HCT116 (cell line): Measurements from ENCODE around the gene TEDC2. TPM values are rescaled to one million over a fixed set of nuclear protein-coding genes. Genes with fewer than 3 reads are reported as not detected.

Experiments used
- ATAC-seq: fragments of 200-7000 bp; cut with Tn5 transposase; 2 replicates; pipeline ENCODE4 v1.9.1; 2020; ENCODE audit warnings: mild to moderate bottlenecking, moderate library complexity
- BruUV-seq: library from RNA; stranded (reverse); fragments of 400-500 nt; replicated peaks from 2 replicates; lab custom pipeline; 2021; lab: Mats Ljungman, UMichigan
- CTCF ChIA-PET: fragments of 300-600 bp; sonication (Branson Sonifier 250); formaldehyde crosslinking; loops from one replicate; lab custom pipeline; 2021; ENCODE audit warnings: antibody characterized with exemption; lab: Charles Lee
- POLR2A ChIA-PET: fragments of 300-600, 350-600 bp; sonication (Branson Sonifier 250); formaldehyde crosslinking; loops from one replicate; lab custom pipeline; 2021; ENCODE audit warnings: antibody characterized with exemption; lab: Charles Lee
- RAD21 ChIA-PET, 2 experiments: fragments of 300-600 bp; sonication (Branson Sonifier 250); formaldehyde crosslinking; loops; one replicate each; lab custom pipeline; 2023; ENCODE audit warnings: low total read pairs in 2 of 2; ENCODE audit not compliant: uncharacterized antibody in 2 of 2, unreplicated experiment in 2 of 2, low non-redundant PET in 1 of 2; lab: Charles Lee
- DNase-seq: peaks from one replicate; pipeline ENCODE4 v3.0.0-alpha.2; 2010; ENCODE audit warnings: low read depth, low spot score
- H2AFZ ChIP-seq: fragments of 200-600 bp; shearing (Covaris generic), sonication (generic); 2 replicates; pipeline ENCODE4 v1.6.1; 2017; ENCODE audit warnings: low read depth, mixed run types, mixed read lengths, antibody characterized with exemption, low read length; ENCODE audit not compliant: poor library complexity, severe bottlenecking
- H3K27ac ChIP-seq: 2 replicates; pipeline ENCODE4 v1.5.1; 2012; ENCODE audit warnings: low read depth, low read length
- H3K27me3 ChIP-seq: fragments of 200-600 bp; sonication (generic); 2 replicates; pipeline ENCODE4 v1.6.1; 2016; ENCODE audit warnings: mixed run types, low read length, mixed read lengths; ENCODE audit not compliant: insufficient read depth
- H3K36me3 ChIP-seq, 2 experiments: fragments of 200-500 bp in 1 of 2; fragments of 200-600 bp in 1 of 2; sonication (Bioruptor generic) in 1 of 2; sonication (generic) in 1 of 2; 2 replicates each; pipeline versions ENCODE4 v1.5.1 to v1.6.1; 2014 to 2016; ENCODE audit warnings: low read length in 2 of 2, inconsistent platforms in 1 of 2, mixed read lengths in 1 of 2, mixed run types in 1 of 2; ENCODE audit not compliant: insufficient read depth in 2 of 2, control insufficient read depth in 1 of 2
- H3K4me1 ChIP-seq, 2 experiments: fragments of 200-600 bp in 1 of 2; sonication (generic) in 1 of 2; 2 replicates each; pipeline versions ENCODE4 v1.5.1 to v1.6.1; 2012 to 2017; ENCODE audit warnings: low read length in 2 of 2, inconsistent platforms in 1 of 2, mild to moderate bottlenecking in 1 of 2, mixed read lengths in 1 of 2, mixed run types in 1 of 2, moderate library complexity in 1 of 2; ENCODE audit not compliant: insufficient read depth in 2 of 2, control insufficient read depth in 1 of 2
- H3K4me2 ChIP-seq: fragments of 200-600 bp; sonication (generic); 2 replicates; pipeline ENCODE4 v1.6.1; 2017; ENCODE audit warnings: mixed run types, low read length, mixed read lengths
- H3K4me3 ChIP-seq, 2 experiments: fragments of 200-600 bp in 1 of 2; sonication (generic) in 1 of 2; replicated peaks in 1 of 2; 2 replicates each; pipeline ENCODE4 v1.5.1; 2011 to 2016; ENCODE audit warnings: low read length in 2 of 2, control low read depth in 1 of 2, low read depth in 1 of 2, mild to moderate bottlenecking in 1 of 2, mixed read lengths in 1 of 2, mixed run types in 1 of 2
- H3K79me2 ChIP-seq: fragments of 200-600 bp; sonication (generic); 2 replicates; pipeline ENCODE4 v1.6.1; 2017; ENCODE audit warnings: mild to moderate bottlenecking, mixed run types, low read length, moderate library complexity, mixed read lengths; ENCODE audit not compliant: insufficient read depth
- H3K9ac ChIP-seq: fragments of 200-600 bp; sonication (generic); 2 replicates; pipeline ENCODE4 v1.6.1; 2016; ENCODE audit warnings: low read length, mixed read lengths
- H3K9me2 ChIP-seq: fragments of 200-600 bp; sonication (generic), shearing (Covaris generic); 2 replicates; pipeline ENCODE4 v1.6.1; 2017; ENCODE audit warnings: mixed run types, mild to moderate bottlenecking, moderate library complexity; ENCODE audit not compliant: insufficient read depth
- H3K9me3 ChIP-seq, 2 experiments: fragments of 200-500 bp in 1 of 2; fragments of 200-600 bp in 1 of 2; sonication (Bioruptor generic) in 1 of 2; sonication (generic) in 1 of 2; 2 replicates each; pipeline ENCODE4 v1.6.1; 2014 to 2017; ENCODE audit warnings: low read length in 2 of 2, mixed read lengths in 2 of 2, inconsistent platforms in 1 of 2, low read depth in 1 of 2, mild to moderate bottlenecking in 1 of 2, mixed run types in 1 of 2, moderate library complexity in 1 of 2; ENCODE audit not compliant: control insufficient read depth in 1 of 2, insufficient read depth in 1 of 2
- H4K20me1 ChIP-seq: fragments of 200-600 bp; sonication (generic), shearing (Covaris generic); 2 replicates; pipeline ENCODE4 v1.6.1; 2017; ENCODE audit warnings: mixed run types, mild to moderate bottlenecking, moderate library complexity; ENCODE audit not compliant: insufficient read depth
- CEBPB ChIP-seq: IDR thresholded peaks from 2 replicates; pipeline ENCODE4 v1.6.1; 2012; ENCODE audit warnings: low read depth
- EGR1 ChIP-seq: IDR thresholded peaks from 2 replicates; pipeline ENCODE4 v1.6.1; 2012; ENCODE audit warnings: low read depth
- ELF1 ChIP-seq: IDR thresholded peaks from 2 replicates; pipeline ENCODE4 v1.6.1; 2012; ENCODE audit warnings: low read depth, borderline replicate concordance
- FOSL1 ChIP-seq: IDR thresholded peaks from 2 replicates; pipeline ENCODE4 v1.6.1; 2012; ENCODE audit warnings: low read depth
- JUND ChIP-seq: IDR thresholded peaks from 2 replicates; pipeline ENCODE4 v1.6.1; 2012
- POLR2A ChIP-seq: IDR thresholded peaks from 2 replicates; pipeline ENCODE4 v1.7.0; 2011; ENCODE audit warnings: borderline replicate concordance; ENCODE audit not compliant: insufficient read depth, insufficient read length; ENCODE audit errors: extremely low read depth
- RAD21 ChIP-seq: IDR thresholded peaks from 2 replicates; pipeline ENCODE4 v1.6.1; 2012; ENCODE audit warnings: low read depth, mild to moderate bottlenecking
- SP1 ChIP-seq: IDR thresholded peaks from 2 replicates; pipeline ENCODE4 v1.6.1; 2012; ENCODE audit warnings: low read depth
- SRF ChIP-seq: IDR thresholded peaks from 2 replicates; pipeline ENCODE4 v1.6.1; 2012; ENCODE audit warnings: low read depth
- ZFX ChIP-seq: fragments of 450-650 bp; IDR thresholded peaks from 2 replicates; pipeline ENCODE4 v1.6.1; 2017
- ZNF274 ChIP-seq: fragments of 200-500 bp; sonication (Bioruptor generic); IDR thresholded peaks from 2 replicates; pipeline ENCODE4 v1.6.1; 2014; ENCODE audit warnings: mild to moderate bottlenecking, low read depth, low read length, inconsistent platforms
- intact Hi-C: fragments of 100-400 bp; cut with micrococcal nuclease; formaldehyde crosslinking; loops from 2 replicates; pipeline ENCODE4 v1.10.0; 2022
- total RNA-seq: library from RNA; stranded (reverse); gene quantifications from one replicate; pipeline ENCODE4 v1.2.1, GENCODE V29; 2021; ENCODE audit not compliant: unreplicated experiment
- TF ChIP-seq, protein P1 (sequence below): IDR thresholded peaks from 2 replicates; pipeline ENCODE4 v1.6.1; 2011; ENCODE audit warnings: mild to moderate bottlenecking, low read length, moderate library complexity; ENCODE audit not compliant: insufficient replicate concordance; ENCODE audit errors: extremely low read depth

TEDC2 gene
- total RNA-seq, 1 experiment from 2014 or later: 26.5 TPM

DNA sequence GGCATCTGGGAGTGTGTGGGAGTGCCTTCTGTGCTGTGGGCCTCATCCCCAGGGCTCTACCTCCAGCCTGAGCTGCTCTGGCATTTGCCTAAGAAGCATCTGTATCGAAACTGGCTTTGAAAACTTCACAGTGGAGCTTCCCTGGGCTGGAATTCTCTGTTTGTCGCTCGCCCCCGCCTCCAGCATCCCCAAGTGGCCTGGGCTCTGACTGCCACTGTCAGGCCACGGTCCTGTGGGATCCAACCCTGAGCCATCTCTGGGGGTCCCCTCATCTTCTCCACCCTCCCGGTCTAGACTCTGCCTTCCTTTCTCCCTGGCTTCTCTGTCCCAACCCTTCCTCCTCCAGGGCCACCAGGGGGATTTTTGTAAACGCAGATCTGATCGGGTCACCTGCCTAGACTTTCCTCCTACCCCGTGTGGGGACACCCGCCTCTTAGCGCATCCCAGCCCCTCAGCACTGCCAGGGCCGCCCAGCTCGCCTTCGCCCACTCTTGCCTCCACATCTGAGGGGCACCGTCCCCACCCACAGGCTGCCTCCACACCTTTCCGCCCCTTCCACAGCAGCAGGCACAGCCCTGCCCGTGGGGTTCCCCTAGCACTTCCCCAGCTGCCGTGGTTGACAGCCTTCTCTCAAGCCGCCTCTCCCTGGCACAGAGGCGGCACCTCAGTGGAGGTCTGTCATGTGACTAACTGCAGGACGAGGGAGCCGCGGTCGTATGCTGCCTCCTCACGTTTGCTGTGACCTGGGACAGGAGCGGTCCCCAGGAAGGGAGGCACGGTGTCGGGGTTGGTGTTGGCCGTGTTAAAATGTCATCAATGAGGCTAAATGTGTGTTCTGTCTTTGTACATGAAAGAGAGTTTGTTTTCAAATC is 27.0 kb downstream of the TEDC2 start:
- Histone ChIP-seq H3K27ac (no peak overlapping the region), H3K4me2 (no peak overlapping the region), H3K4me3 (no peak overlapping the region), H4K20me1 (no peaks in the 10 kb centered on the region), H3K9me3 (no peaks in the 10 kb centered on the region), H3K9ac (no peak overlapping the region), H3K4me1 (no peaks in the 10 kb centered on the region), H3K27me3 (no peaks in the 10 kb centered on the region), H3K36me3 (no peaks in the 10 kb centered on the region; a peak in 1 of 4 replicates), H3K9me2 (no peaks in the 10 kb centered on the region), H2AFZ (no peak overlapping the region), H3K79me2 (peaks cover 14% of the 10 kb centered on the region; the same call in 1 of the 2 replicates)
- no peak for DNase-seq
- no TSS peak for BruUV-seq
- TF ChIP-seq ZNF274 (no peak), FOSL1 (no peak), ELF1 (no peak), SP1 (no peak), JUND (no peak), CEBPB (no peak), EGR1 (no peak), RAD21 (no peak), SRF (no peak), POLR2A (no peak), ZFX (no peak)
- TF ChIP-seq, protein P1, sequence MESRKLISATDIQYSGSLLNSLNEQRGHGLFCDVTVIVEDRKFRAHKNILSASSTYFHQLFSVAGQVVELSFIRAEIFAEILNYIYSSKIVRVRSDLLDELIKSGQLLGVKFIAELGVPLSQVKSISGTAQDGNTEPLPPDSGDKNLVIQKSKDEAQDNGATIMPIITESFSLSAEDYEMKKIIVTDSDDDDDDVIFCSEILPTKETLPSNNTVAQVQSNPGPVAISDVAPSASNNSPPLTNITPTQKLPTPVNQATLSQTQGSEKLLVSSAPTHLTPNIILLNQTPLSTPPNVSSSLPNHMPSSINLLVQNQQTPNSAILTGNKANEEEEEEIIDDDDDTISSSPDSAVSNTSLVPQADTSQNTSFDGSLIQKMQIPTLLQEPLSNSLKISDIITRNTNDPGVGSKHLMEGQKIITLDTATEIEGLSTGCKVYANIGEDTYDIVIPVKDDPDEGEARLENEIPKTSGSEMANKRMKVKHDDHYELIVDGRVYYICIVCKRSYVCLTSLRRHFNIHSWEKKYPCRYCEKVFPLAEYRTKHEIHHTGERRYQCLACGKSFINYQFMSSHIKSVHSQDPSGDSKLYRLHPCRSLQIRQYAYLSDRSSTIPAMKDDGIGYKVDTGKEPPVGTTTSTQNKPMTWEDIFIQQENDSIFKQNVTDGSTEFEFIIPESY: no peak
- ChIA-PET RAD21 (no interaction called here), POLR2A (no interaction called here), CTCF (no interaction called here)
- ATAC-seq: no peak
- intact Hi-C loops: no loop called here
